ENCODE results near the gene IWS1. TPM values are rescaled to one million over a fixed set of nuclear protein-coding genes. Genes with fewer than 3 reads are reported as not detected.
"Not testable (repeated sequence)": the region's sequence is repeated elsewhere in the genome, so short reads cannot be mapped to it uniquely, and the experiment has no call there.

The IWS1 gene
- total and polyA plus RNA-seq, 9 of the 15 experiments (the other 6 are each of a cell fraction or from before 2014, with no cell fraction given): 20.8 to 67.2 (median 46.6) TPM

DNA sequence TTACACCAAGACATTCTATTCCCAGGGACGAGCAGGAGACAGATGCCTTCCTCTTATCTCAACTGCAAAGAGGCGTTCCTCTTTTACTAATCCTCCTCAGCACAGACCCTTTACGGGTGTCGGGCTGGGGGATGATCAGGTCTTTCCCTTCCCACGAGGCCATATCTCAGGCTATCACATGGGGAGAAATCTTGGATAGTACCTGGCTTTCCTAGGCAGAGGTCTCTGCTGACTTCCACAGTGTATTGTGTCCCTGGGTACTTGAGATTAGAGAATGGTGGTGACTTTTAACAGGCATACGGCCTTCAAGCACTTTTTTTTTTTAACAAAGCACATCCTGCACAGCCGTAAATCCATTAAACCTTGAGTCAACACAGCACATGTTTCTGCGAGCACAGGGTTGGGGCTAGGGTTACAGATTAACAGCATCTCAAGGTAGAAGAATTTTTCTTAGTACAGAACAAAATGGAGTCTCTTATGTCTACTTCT lies 16.8 kb upstream of the IWS1 start:
- H3K9me3 ChIP-seq (replicated peaks; ENCODE audit: control insufficient read depth, insufficient read depth, low read depth, low read length); H3K9ac ChIP-seq (ENCODE audit: insufficient read depth in 1 of 2, low read depth in 2 of 2, low read length in 2 of 2); H3K4me3 ChIP-seq; CTCF ChIA-PET (ENCODE audit: low intra/inter-chr PET ratio); POLR2A ChIA-PET; H3K27ac ChIP-seq (ENCODE audit: extremely low read depth, low read depth, low read length); H3K79me2 ChIP-seq (ENCODE audit: control insufficient read depth, insufficient read depth, low read length); in situ Hi-C loops (cut with MboI); H3K36me3 ChIP-seq (ENCODE audit: control insufficient read depth, insufficient read depth, low read length); H4K20me1 ChIP-seq (replicated peaks; ENCODE audit: control insufficient read depth, insufficient read depth, low read length); intact Hi-C loops (cut with micrococcal nuclease); BruUV-seq (replicated peaks); H3K9me1 ChIP-seq (ENCODE audit: control insufficient read depth, insufficient read depth, low read length); ATAC-seq; H3K4me2 ChIP-seq (ENCODE audit: insufficient read depth, low read length); TF ChIP-seq JUN (IDR thresholded peaks at IDR 0.05; ENCODE audit: borderline replicate concordance, low read depth, low read length): not testable (repeated sequence)
- Histone ChIP-seq H2AFZ (ENCODE audit: low read depth, low read length) (0 out of 2 replicates have a peak overlapping the region, but pooled peaks have one; percentile 18), H3K4me1 (replicated peaks in 1 of 2; ENCODE audit: control insufficient read depth in 2 of 2, insufficient read depth in 2 of 2, low read length in 2 of 2) (peaks cover 12% of the 10 kb centered on the region in 2 experiments; a peak in 4 of 5 replicates), H3K27me3 (ENCODE audit: control insufficient read depth in 2 of 2, insufficient read depth in 2 of 2, low read length in 2 of 2) (peaks cover 6 to 30% of the 10 kb centered on the region in 2 experiments; a peak in 4 of 5 replicates)
- peak; percentile 83 for FAIRE-seq
- DNase-seq (ENCODE audit: extremely low read depth in 1 of 4, low spot score in 3 of 4): peak in 2 of 4 experiments; percentile 50 to 79
- WGBS (ENCODE audit: insufficient coverage, low coverage, missing lambda C conversion rate): 1% methylated on average over 8 of the region's 8 CpGs
- TF ChIP-seq STAT5A (IDR thresholded peaks at IDR 0.05; ENCODE audit: borderline replicate concordance, low read length) (peak; percentile 63), SMARCA4 (IDR thresholded peaks at IDR 0.05) (peak; percentile 86), SMAD4 (CRISPR knock-in tag; conservative IDR thresholded peaks at IDR 0.05) (peak; percentile 91), JUN (CRISPR knock-in tag; IDR thresholded peaks at IDR 0.05; ENCODE audit: borderline replicate concordance) (0 out of 2 replicates have a peak, but pooled peaks have one; percentile 39), FOXA3 (CRISPR knock-in tag; conservative IDR thresholded peaks at IDR 0.05 in 1 of 2, IDR thresholded peaks at IDR 0.05 in 1 of 2) (peak; percentile 67 to 97), ZNF384 (IDR thresholded peaks at IDR 0.05; ENCODE audit: low read depth, low read length) (peak; percentile 80), MTA2 (IDR thresholded peaks at IDR 0.05; ENCODE audit: low read depth) (peak; percentile 90), JUND (IDR thresholded peaks at IDR 0.05; ENCODE audit: borderline replicate concordance, low read depth, low read length) (0 out of 2 replicates have a peak, but pooled peaks have one; percentile 23), JUND (tag; IDR thresholded peaks at IDR 0.05; ENCODE audit: borderline replicate concordance, low read depth, low read length) (peak; percentile 60; the same call in 2 of the 3 replicates), DPF2 (IDR thresholded peaks at IDR 0.05) (peak; percentile 82), SMARCC2 (IDR thresholded peaks at IDR 0.05; ENCODE audit: low read depth) (peak; percentile 56; the same call in 1 of the 2 replicates)
- TF ChIP-seq, protein P1, sequence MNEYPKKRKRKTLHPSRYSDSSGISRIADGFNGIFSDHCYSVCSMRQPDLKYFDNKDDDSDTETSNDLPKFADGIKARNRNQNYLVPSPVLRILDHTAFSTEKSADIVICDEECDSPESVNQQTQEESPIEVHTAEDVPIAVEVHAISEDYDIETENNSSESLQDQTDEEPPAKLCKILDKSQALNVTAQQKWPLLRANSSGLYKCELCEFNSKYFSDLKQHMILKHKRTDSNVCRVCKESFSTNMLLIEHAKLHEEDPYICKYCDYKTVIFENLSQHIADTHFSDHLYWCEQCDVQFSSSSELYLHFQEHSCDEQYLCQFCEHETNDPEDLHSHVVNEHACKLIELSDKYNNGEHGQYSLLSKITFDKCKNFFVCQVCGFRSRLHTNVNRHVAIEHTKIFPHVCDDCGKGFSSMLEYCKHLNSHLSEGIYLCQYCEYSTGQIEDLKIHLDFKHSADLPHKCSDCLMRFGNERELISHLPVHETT (CRISPR knock-in tag; conservative IDR thresholded peaks at IDR 0.05 in 1 of 2, IDR thresholded peaks at IDR 0.05 in 1 of 2): 0 out of 4 replicates have a peak, but pooled peaks of 1 of the 2 experiments have one; percentile 53
- TF ChIP-seq, protein P2, sequence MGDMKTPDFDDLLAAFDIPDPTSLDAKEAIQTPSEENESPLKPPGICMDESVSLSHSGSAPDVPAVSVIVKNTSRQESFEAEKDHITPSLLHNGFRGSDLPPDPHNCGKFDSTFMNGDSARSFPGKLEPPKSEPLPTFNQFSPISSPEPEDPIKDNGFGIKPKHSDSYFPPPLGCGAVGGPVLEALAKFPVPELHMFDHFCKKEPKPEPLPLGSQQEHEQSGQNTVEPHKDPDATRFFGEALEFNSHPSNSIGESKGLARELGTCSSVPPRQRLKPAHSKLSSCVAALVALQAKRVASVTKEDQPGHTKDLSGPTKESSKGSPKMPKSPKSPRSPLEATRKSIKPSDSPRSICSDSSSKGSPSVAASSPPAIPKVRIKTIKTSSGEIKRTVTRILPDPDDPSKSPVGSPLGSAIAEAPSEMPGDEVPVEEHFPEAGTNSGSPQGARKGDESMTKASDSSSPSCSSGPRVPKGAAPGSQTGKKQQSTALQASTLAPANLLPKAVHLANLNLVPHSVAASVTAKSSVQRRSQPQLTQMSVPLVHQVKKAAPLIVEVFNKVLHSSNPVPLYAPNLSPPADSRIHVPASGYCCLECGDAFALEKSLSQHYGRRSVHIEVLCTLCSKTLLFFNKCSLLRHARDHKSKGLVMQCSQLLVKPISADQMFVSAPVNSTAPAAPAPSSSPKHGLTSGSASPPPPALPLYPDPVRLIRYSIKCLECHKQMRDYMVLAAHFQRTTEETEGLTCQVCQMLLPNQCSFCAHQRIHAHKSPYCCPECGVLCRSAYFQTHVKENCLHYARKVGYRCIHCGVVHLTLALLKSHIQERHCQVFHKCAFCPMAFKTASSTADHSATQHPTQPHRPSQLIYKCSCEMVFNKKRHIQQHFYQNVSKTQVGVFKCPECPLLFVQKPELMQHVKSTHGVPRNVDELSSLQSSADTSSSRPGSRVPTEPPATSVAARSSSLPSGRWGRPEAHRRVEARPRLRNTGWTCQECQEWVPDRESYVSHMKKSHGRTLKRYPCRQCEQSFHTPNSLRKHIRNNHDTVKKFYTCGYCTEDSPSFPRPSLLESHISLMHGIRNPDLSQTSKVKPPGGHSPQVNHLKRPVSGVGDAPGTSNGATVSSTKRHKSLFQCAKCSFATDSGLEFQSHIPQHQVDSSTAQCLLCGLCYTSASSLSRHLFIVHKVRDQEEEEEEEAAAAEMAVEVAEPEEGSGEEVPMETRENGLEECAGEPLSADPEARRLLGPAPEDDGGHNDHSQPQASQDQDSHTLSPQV (IDR thresholded peaks at IDR 0.05): 0 out of 2 replicates have a peak, but pooled peaks have one; percentile 45
- TF ChIP-seq, protein P3, sequence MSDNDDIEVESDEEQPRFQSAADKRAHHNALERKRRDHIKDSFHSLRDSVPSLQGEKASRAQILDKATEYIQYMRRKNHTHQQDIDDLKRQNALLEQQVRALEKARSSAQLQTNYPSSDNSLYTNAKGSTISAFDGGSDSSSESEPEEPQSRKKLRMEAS (CRISPR knock-in tag; IDR thresholded peaks at IDR 0.05): peak; percentile 92
